Endothelial cell of umbilical vein (primary cell): ENCODE measurements around the gene AKR7A3. TPM values are rescaled to one million over a fixed set of nuclear protein-coding genes. Genes with fewer than 3 reads are reported as not detected.

Experiments
- BruUV-seq: library from RNA; stranded (reverse); fragments of 400-500 nt; replicated peaks from 2 replicates; lab custom pipeline; 2021; lab: Mats Ljungman, UMichigan
- CTCF ChIA-PET: fragments of 300-600, 350-600 bp; sonication (Branson Sonifier 250); formaldehyde crosslinking; loops from one replicate; lab custom pipeline; 2021; ENCODE audit warnings: antibody characterized with exemption, inconsistent platforms; lab: Charles Lee
- POLR2A ChIA-PET: fragments of 300-600, 350-600 bp; sonication (Branson Sonifier 250); formaldehyde crosslinking; loops from one replicate; lab custom pipeline; 2021; ENCODE audit warnings: antibody characterized with exemption, inconsistent platforms; lab: Charles Lee
- DNase-seq: peaks from one replicate; pipeline ENCODE4 v3.0.0-alpha.2; 2011; ENCODE audit warnings: low read depth, low spot score
- FAIRE-seq: peaks from 2 replicates; lab custom pipeline; 2011; peaks lifted over from hg19 to GRCh38; lab: Jason Lieb, UNC
- H2AFZ ChIP-seq: 2 replicates; pipeline ENCODE4 v1.6.0; 2012; ENCODE audit warnings: low read depth, low read length, control low read depth, inconsistent platforms
- H3K27ac ChIP-seq: 2 replicates; pipeline ENCODE4 v1.5.1; 2011; ENCODE audit warnings: low read depth, mild to moderate bottlenecking, control low read depth, low read length, moderate library complexity; ENCODE audit not compliant: insufficient read depth
- H3K27me3 ChIP-seq, 2 experiments: 2 replicates each; pipeline versions ENCODE4 v1.6.0 to v1.6.1; 2011; ENCODE audit warnings: low read length in 2 of 2, mixed read lengths in 1 of 2; ENCODE audit not compliant: control insufficient read depth in 2 of 2, insufficient read depth in 2 of 2
- H3K36me3 ChIP-seq, 2 experiments: 2 replicates in 1 of 2; 3 replicates in 1 of 2; pipeline ENCODE4 v1.5.1; 2011; ENCODE audit warnings: low read length in 2 of 2, mild to moderate bottlenecking in 1 of 2, moderate library complexity in 1 of 2; ENCODE audit not compliant: control insufficient read depth in 2 of 2, insufficient read depth in 2 of 2; ENCODE audit errors: extremely low read depth in 1 of 2
- H3K4me1 ChIP-seq: 3 replicates; pipeline ENCODE4 v1.5.1; 2011; ENCODE audit warnings: mild to moderate bottlenecking, low read length; ENCODE audit not compliant: control insufficient read depth, insufficient read depth; ENCODE audit errors: extremely low read depth
- H3K4me2 ChIP-seq: 2 replicates; pipeline ENCODE4 v1.6.1; 2011; ENCODE audit warnings: low read length, control low read depth, mixed read lengths; ENCODE audit not compliant: insufficient read depth
- H3K4me3 ChIP-seq, 3 experiments: fragments of 200-600 bp in 1 of 3; sonication (generic), shearing (Covaris generic) in 1 of 3; replicated peaks in 1 of 3; 2 replicates each; pipeline ENCODE4 v1.5.1; 2011 to 2016; ENCODE audit warnings: control low read depth in 3 of 3, low read length in 3 of 3, mild to moderate bottlenecking in 2 of 3, inconsistent platforms in 1 of 3, low read depth in 1 of 3, moderate library complexity in 1 of 3; ENCODE audit not compliant: insufficient read depth in 1 of 3
- H3K79me2 ChIP-seq: 2 replicates; pipeline ENCODE4 v1.6.0; 2012; ENCODE audit warnings: low read length, inconsistent platforms; ENCODE audit not compliant: control insufficient read depth, insufficient read depth
- H3K9ac ChIP-seq: replicated peaks from 2 replicates; pipeline ENCODE3; 2011; ENCODE audit warnings: low read length, control low read depth; ENCODE audit not compliant: insufficient read depth; ENCODE audit errors: extremely low read depth
- H3K9me1 ChIP-seq: replicated peaks from 3 replicates; pipeline ENCODE4 v1.6.0; 2011; ENCODE audit warnings: mild to moderate bottlenecking, low read length; ENCODE audit not compliant: control insufficient read depth, insufficient read depth; ENCODE audit errors: extremely low read depth
- H3K9me3 ChIP-seq: replicated peaks from 2 replicates; pipeline ENCODE4 v1.5.1; 2012; ENCODE audit warnings: low read length, inconsistent platforms; ENCODE audit not compliant: control insufficient read depth, insufficient read depth
- H4K20me1 ChIP-seq: replicated peaks from 2 replicates; pipeline ENCODE3; 2011; ENCODE audit warnings: mild to moderate bottlenecking, low read length; ENCODE audit not compliant: control insufficient read depth, insufficient read depth; ENCODE audit errors: extremely low read depth
- EZH2 ChIP-seq: IDR thresholded peaks from 2 replicates; pipeline ENCODE4 v1.6.1; 2012; ENCODE audit warnings: borderline replicate concordance, low read depth, mild to moderate bottlenecking, moderate library complexity, low read length, inconsistent platforms; ENCODE audit not compliant: severe bottlenecking
- FOS ChIP-seq: IDR thresholded peaks from 2 replicates; pipeline ENCODE4 v1.6.1; 2011; ENCODE audit warnings: mild to moderate bottlenecking, low read length, moderate library complexity, borderline replicate concordance; ENCODE audit not compliant: insufficient read depth
- GATA2 ChIP-seq: IDR thresholded peaks from 2 replicates; pipeline ENCODE4 v1.7.0; 2011; ENCODE audit warnings: low read depth, mild to moderate bottlenecking, moderate library complexity, mixed read lengths, low read length; ENCODE audit not compliant: insufficient read length, insufficient read depth
- JUN ChIP-seq: IDR thresholded peaks from 2 replicates; pipeline ENCODE4 v1.6.1; 2011; ENCODE audit warnings: borderline replicate concordance, low read depth; ENCODE audit not compliant: insufficient read length, insufficient read depth
- MAX ChIP-seq: IDR thresholded peaks from 2 replicates; pipeline ENCODE4 v1.6.1; 2011; ENCODE audit not compliant: insufficient read depth, insufficient read length
- MYC ChIP-seq: IDR thresholded peaks from one replicate; pipeline ENCODE4 v1.6.1; 2011; ENCODE audit warnings: mild to moderate bottlenecking, low read depth, low read length
- POLR2A ChIP-seq: IDR thresholded peaks from 2 replicates; pipeline ENCODE4 v1.6.1; 2012; ENCODE audit warnings: low read depth, mild to moderate bottlenecking, control low read depth, low read length
- POLR2AphosphoS5 ChIP-seq: IDR thresholded peaks from 2 replicates; pipeline ENCODE4 v1.6.1; 2012; ENCODE audit warnings: low read depth, mild to moderate bottlenecking, control low read depth, low read length, moderate library complexity; ENCODE audit not compliant: insufficient read depth
- dilution Hi-C: fragments of 300-500 bp; cut with MboI; formaldehyde crosslinking; loops from one replicate; pipeline ENCODE4 v1.15.0; 2019; ENCODE audit warnings: low sequenced_read_pairs; ENCODE audit not compliant: extremely low pct_ligation_motif_present
- intact Hi-C: fragments of 100-400 bp; cut with micrococcal nuclease; formaldehyde crosslinking; loops from one replicate; pipeline ENCODE4 v1.10.0; 2022
- polyA plus RNA-seq, 4 experiments: library from polyadenylated mRNA; depleted of rRNA in 3 of 4; stranded (reverse) in 3 of 4; unstranded in 1 of 4; fragments of >200 nt; gene quantifications; 2 replicates each; pipeline versions ENCODE4 v1.2.1 to v1.2.3, GENCODE V29; 2011 to 2012; ENCODE audit warnings: missing spikeins in 1 of 4
- total RNA-seq: library from RNA; stranded (reverse); gene quantifications from 2 replicates; pipeline ENCODE4 v1.2.3, GENCODE V29; 2021

The AKR7A3 gene
- total and polyA plus RNA-seq, 2 donors (not counting 3 experiments of a cell fraction or from before 2014, with no cell fraction given), result 0.49 to 0.50 TPM

- intact Hi-C loops (loop anchor here (5.0 kb wide), 1 partner anchor 1176 kb away; the partner anchor contains the start of gene CAMK2N1), dilution Hi-C loops (no loop called here)
- H3K36me3 ChIP-seq, result peaks cover 0 to 8% of the 10 kb centered on the region in 2 experiments
- H2AFZ ChIP-seq, result peak overlapping the region; percentile 73
- H3K9me1 ChIP-seq, result no peaks in the 10 kb centered on the region
- FAIRE-seq (no peak), DNase-seq (no peak)
- TSS peak; percentile 38 for BruUV-seq
- no peak for TF ChIP-seq FOS
- no peak for TF ChIP-seq EZH2
- no peak for TF ChIP-seq JUN
- TF ChIP-seq GATA2, result no peak
- no peak for TF ChIP-seq POLR2A
- TF ChIP-seq MYC, result no peak
- no peak for TF ChIP-seq MAX
- TF ChIP-seq POLR2AphosphoS5, result no peak
- H3K4me3 ChIP-seq, result peak overlapping the region; percentile 45 to 83 (median 69)
- POLR2A ChIA-PET, result no interaction called here
- no peaks in the 10 kb centered on the region for H3K27me3 ChIP-seq
- H3K4me2 ChIP-seq, result peak overlapping the region; percentile 65
- CTCF ChIA-PET, result interaction anchor here (1.0 to 1.9 kb wide), 3 partner anchors 60 to 349 kb away, joined by 3 to 7 read pairs (median 3); partner anchors contain the start of genes EMC1 and MRTO4
- peak overlapping the region; percentile 71 for H3K9ac ChIP-seq
- H3K4me1 ChIP-seq, result peaks cover 21% of the 10 kb centered on the region
- no peaks in the 10 kb centered on the region for H3K9me3 ChIP-seq
- peak overlapping the region; percentile 58 for H3K27ac ChIP-seq
- H4K20me1 ChIP-seq, result no peaks in the 10 kb centered on the region
- peaks cover 12% of the 10 kb centered on the region for H3K79me2 ChIP-seq
These were observed 22.9 kb upstream of the AKR7A3 start for GRCh38 chr1:19311503-19311930.
